ENCODE data around the gene PRICKLE2.

PRICKLE2 gene

GRCh38 chr3:64067506-64068346, 157.5 kb downstream of the PRICKLE2 start:
- no peak for DNase-seq

GRCh38 chr3:64064804-64065203, 160.5 kb downstream of the PRICKLE2 start:
- DNase-seq = no peak

- DNase-seq = no peak
Measured at GRCh38 chr3:64063983-64064438, 161.3 kb downstream of the PRICKLE2 start.

GRCh38 chr3:64063207-64063982, 161.9 kb downstream of the PRICKLE2 start:
- DNase-seq = no peak

GRCh38 chr3:64061628-64062027, 163.6 kb downstream of the PRICKLE2 start:
- DNase-seq = no peak

- no peak for DNase-seq
Measured at GRCh38 chr3:64059484-64060175, 165.6 kb downstream of the PRICKLE2 start.

- DNase-seq = no peak
Measured at GRCh38 chr3:64058566-64058965, 166.7 kb downstream of the PRICKLE2 start.

GRCh38 chr3:64057231-64057630, 168.0 kb downstream of the PRICKLE2 start:
- DNase-seq = no peak

GRCh38 chr3:64056606-64057180, 168.6 kb downstream of the PRICKLE2 start:
- no peak for DNase-seq

- DNase-seq = no peak
Measured at GRCh38 chr3:64055076-64055475, 170.2 kb downstream of the PRICKLE2 start.

- DNase-seq = no peak
Measured at GRCh38 chr3:64054488-64054887, 170.8 kb downstream of the PRICKLE2 start.

- DNase-seq = no peak
Measured at GRCh38 chr3:64053581-64053980, 171.7 kb downstream of the PRICKLE2 start.

GRCh38 chr3:64053117-64053516, 172.1 kb downstream of the PRICKLE2 start:
- no peak for DNase-seq

- DNase-seq = no peak
Measured at GRCh38 chr3:64049832-64050231, 175.4 kb downstream of the PRICKLE2 start.

GRCh38 chr3:64049136-64049535, 176.1 kb downstream of the PRICKLE2 start:
- no peak for DNase-seq

- no peak for DNase-seq
Measured at GRCh38 chr3:64048631-64049061, 176.6 kb downstream of the PRICKLE2 start.

GRCh38 chr3:64047787-64048186, 177.5 kb downstream of the PRICKLE2 start:
- DNase-seq = no peak

GRCh38 chr3:64046996-64047594, 178.2 kb downstream of the PRICKLE2 start:
- DNase-seq = no peak

GRCh38 chr3:64046592-64046991, 178.7 kb downstream of the PRICKLE2 start:
- no peak for DNase-seq

GRCh38 chr3:64042952-64043351, 182.3 kb downstream of the PRICKLE2 start:
- no peak for DNase-seq
